K562 (cell line): Measurements from ENCODE around the gene PGP. TPM values are rescaled to one million over a fixed set of nuclear protein-coding genes. Genes with fewer than 3 reads are reported as not detected.

Source experiments
- AFF4 ChIP-seq: sonication (generic); formaldehyde crosslinking; IDR thresholded peaks from 2 replicates; pipeline ENCODE4 v1.8.0; 2023; ENCODE audit warnings: mild to moderate bottlenecking, missing genetic modification reagents
- ELF4 ChIP-seq: fragments of 450-650 bp; formaldehyde crosslinking; IDR thresholded peaks from 2 replicates; pipeline ENCODE4 v1.4.0; 2022; ENCODE audit warnings: missing genetic modification characterization
- JUNB ChIP-seq: fragments of 450-650 bp; formaldehyde crosslinking; conservative IDR thresholded peaks from 2 replicates; pipeline ENCODE4 v1.4.0; 2020; ENCODE audit warnings: mild to moderate bottlenecking
- NR2F6 ChIP-seq: fragments of 450-650 bp; formaldehyde crosslinking; IDR thresholded peaks from 2 replicates; pipeline ENCODE4 v1.4.0; 2020; ENCODE audit warnings: mild to moderate bottlenecking
- NRF1 ChIP-seq, 2 experiments: fragments of 450-650 bp; IDR thresholded peaks in 1 of 2; conservative IDR thresholded peaks in 1 of 2; 2 replicates each; pipeline ENCODE4 v1.6.1; 2014; ENCODE audit warnings: mild to moderate bottlenecking in 2 of 2
- OTX1 ChIP-seq: fragments of 450-650 bp; formaldehyde crosslinking; IDR thresholded peaks from 2 replicates; pipeline ENCODE4 v1.4.0; 2022; ENCODE audit warnings: mild to moderate bottlenecking
- PTBP1 ChIP-seq: fragments of 200-400 bp; formaldehyde crosslinking; IDR thresholded peaks from 2 replicates; pipeline ENCODE4 v1.6.1; 2017; ENCODE audit warnings: low read depth, low read length
- RFX5 ChIP-seq: IDR thresholded peaks from 2 replicates; pipeline ENCODE4 v1.6.1; 2011; ENCODE audit warnings: low read depth, mild to moderate bottlenecking, improper control_type of control experiment, low read length
- RFX7 ChIP-seq: fragments of 250-450 bp; sonication (Bioruptor Pico); IDR thresholded peaks from 2 replicates; pipeline ENCODE4 v1.5.1; 2021; ENCODE audit warnings: mild to moderate bottlenecking
- SRF ChIP-seq, 2 experiments: fragments of 250-450, 450-650 bp in 1 of 2; sonication (Bioruptor Pico) in 1 of 2; sonication (generic) in 1 of 2; formaldehyde crosslinking; IDR thresholded peaks; 2 replicates each; pipeline versions ENCODE4 v1.5.0 to v1.5.1; 2020 to 2022; ENCODE audit warnings: mild to moderate bottlenecking in 1 of 2, missing genetic modification reagents in 1 of 2
- STAT5A ChIP-seq: IDR thresholded peaks from 2 replicates; pipeline ENCODE4 v1.6.1; 2012; ENCODE audit warnings: low read length, inconsistent platforms, borderline replicate concordance
- TCF7L2 ChIP-seq: fragments of 150-350 bp; IDR thresholded peaks from 2 replicates; pipeline ENCODE4 v1.6.1; 2016; ENCODE audit warnings: low read depth, mild to moderate bottlenecking, low read length, moderate library complexity
- U2AF1 ChIP-seq: fragments of 200-400 bp; formaldehyde crosslinking; optimal IDR thresholded peaks from 2 replicates; pipeline ENCODE3; 2017; ENCODE audit warnings: mild to moderate bottlenecking, low read depth, low read length, moderate library complexity
- ZBTB17 ChIP-seq: fragments of 450-650 bp; formaldehyde crosslinking; IDR thresholded peaks from 2 replicates; pipeline ENCODE4 v1.4.0; 2020; ENCODE audit warnings: mild to moderate bottlenecking
- ZFPM2 ChIP-seq: fragments of 250-450 bp; sonication (Bioruptor Pico); IDR thresholded peaks from 2 replicates; pipeline ENCODE4 v1.5.1; 2022; ENCODE audit warnings: mild to moderate bottlenecking
- ZKSCAN3 ChIP-seq: fragments of 250-450 bp; sonication (Bioruptor Pico); IDR thresholded peaks from 2 replicates; pipeline ENCODE4 v1.4.0; 2020
- ZNF384 ChIP-seq: IDR thresholded peaks from 2 replicates; pipeline ENCODE4 v1.6.1; 2012; ENCODE audit warnings: low read depth, low read length, improper control_type of control experiment
- ZNF584 ChIP-seq: fragments of 200-800 bp; sonication (Bioruptor generic); IDR thresholded peaks from 2 replicates; pipeline ENCODE4 v1.6.1; 2016; ENCODE audit warnings: low read depth, mild to moderate bottlenecking, missing genetic modification characterization, missing compliant biosample characterization
- ZNF766 ChIP-seq: fragments of 200-800 bp; sonication (Bioruptor generic); conservative IDR thresholded peaks from 2 replicates; pipeline ENCODE4 v1.6.1; 2016; ENCODE audit warnings: missing genetic modification characterization, missing compliant biosample characterization
- polyA plus RNA-seq, 8 experiments: library from polyadenylated mRNA; depleted of rRNA in 4 of 8; stranded (reverse) in 5 of 8; unstranded in 3 of 8; fragments of >200 nt; fragmentation: Nextera tagmentation in 2 of 8; fragmentation: Illumina TruSeq in 1 of 8; extraction: Ambion mirVana in 2 of 8; extraction: Trizol in 1 of 8; gene quantifications; 2 replicates each; pipeline versions ENCODE4 v1.2.1 to v1.2.3, GENCODE V29; 2011 to 2014; ENCODE audit warnings: inconsistent platforms in 1 of 8, missing spikeins in 1 of 8
- total RNA-seq, 7 experiments: library from RNA; depleted of rRNA in 6 of 7; stranded (reverse); fragments of >200 nt in 6 of 7; fragmentation: Illumina TruSeq in 2 of 7; extraction: Trizol in 2 of 7; gene quantifications; 2 replicates each; pipeline versions ENCODE4 v1.2.1 to v1.2.3, GENCODE V29; 2011 to 2021; ENCODE audit warnings: low replicate concordance in 1 of 7
- TF ChIP-seq, protein P1 (sequence below): IDR thresholded peaks from 2 replicates; pipeline ENCODE4 v1.6.1; 2014; ENCODE audit warnings: antibody characterized with exemption
- TF ChIP-seq, protein P2 (sequence below): fragments of 450-650 bp; IDR thresholded peaks from 2 replicates; pipeline ENCODE4 v1.6.1; 2016; ENCODE audit warnings: antibody characterized with exemption

Gene PGP
- total and polyA plus RNA-seq, 9 of the 15 experiments (the other 6 are each of a cell fraction or from before 2014, with no cell fraction given), result 1.1 to 57.6 (median 19.6) TPM

GRCh38 chr16:2205104-2205966 is 9.3 kb downstream of the PGP start, which contains the start of gene MLST8 (continued):
- peak; percentile 8; the same call in 1 of the 2 replicates for TF ChIP-seq ZNF384
- peak; percentile 89 for TF ChIP-seq TCF7L2
- no peak for TF ChIP-seq RFX5
- TF ChIP-seq NRF1 (conservative IDR thresholded peaks at IDR 0.05 in 1 of 2, IDR thresholded peaks at IDR 0.05 in 1 of 2), result peak; percentile 99
- TF ChIP-seq ZBTB17 (CRISPR knock-in tag), result peak; percentile 100
- TF ChIP-seq SRF (CRISPR knock-in tag; IDR thresholded peaks at IDR 0.05), result 0 out of 4 replicates have a peak, but pooled peaks of 1 of the 2 experiments have one; percentile 28
- peak; percentile 38; the same call in 1 of the 2 replicates for TF ChIP-seq ZNF766
- TF ChIP-seq, protein P1, sequence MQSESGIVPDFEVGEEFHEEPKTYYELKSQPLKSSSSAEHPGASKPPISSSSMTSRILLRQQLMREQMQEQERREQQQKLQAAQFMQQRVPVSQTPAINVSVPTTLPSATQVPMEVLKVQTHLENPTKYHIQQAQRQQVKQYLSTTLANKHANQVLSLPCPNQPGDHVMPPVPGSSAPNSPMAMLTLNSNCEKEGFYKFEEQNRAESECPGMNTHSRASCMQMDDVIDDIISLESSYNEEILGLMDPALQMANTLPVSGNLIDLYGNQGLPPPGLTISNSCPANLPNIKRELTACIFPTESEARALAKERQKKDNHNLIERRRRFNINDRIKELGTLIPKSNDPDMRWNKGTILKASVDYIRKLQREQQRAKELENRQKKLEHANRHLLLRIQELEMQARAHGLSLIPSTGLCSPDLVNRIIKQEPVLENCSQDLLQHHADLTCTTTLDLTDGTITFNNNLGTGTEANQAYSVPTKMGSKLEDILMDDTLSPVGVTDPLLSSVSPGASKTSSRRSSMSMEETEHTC, result peak; percentile 65; the same call in 1 of the 2 replicates
- TF ChIP-seq STAT5A, result no peak
- no peak for TF ChIP-seq ZFPM2
- TF ChIP-seq AFF4 (CRISPR knock-in tag), result peak; percentile 85; the same call in 1 of the 2 replicates
- TF ChIP-seq PTBP1, result no peak
- no peak for TF ChIP-seq ZKSCAN3 (CRISPR knock-in tag)
- TF ChIP-seq RFX7 (CRISPR knock-in tag), result no peak
- TF ChIP-seq, protein P2, sequence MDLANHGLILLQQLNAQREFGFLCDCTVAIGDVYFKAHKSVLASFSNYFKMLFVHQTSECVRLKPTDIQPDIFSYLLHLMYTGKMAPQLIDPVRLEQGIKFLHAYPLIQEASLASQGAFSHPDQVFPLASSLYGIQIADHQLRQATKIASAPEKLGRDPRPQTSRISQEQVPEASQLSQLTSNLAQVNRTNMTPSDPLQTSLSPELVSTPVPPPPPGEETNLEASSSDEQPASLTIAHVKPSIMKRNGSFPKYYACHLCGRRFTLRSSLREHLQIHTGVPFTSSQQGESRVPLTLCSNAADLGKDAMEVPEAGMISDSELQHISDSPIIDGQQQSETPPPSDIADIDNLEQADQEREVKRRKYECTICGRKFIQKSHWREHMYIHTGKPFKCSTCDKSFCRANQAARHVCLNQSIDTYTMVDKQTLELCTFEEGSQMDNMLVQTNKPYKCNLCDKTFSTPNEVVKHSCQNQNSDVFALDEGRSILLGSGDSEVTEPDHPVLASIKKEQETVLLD, result peak; percentile 96
- TF ChIP-seq ZNF584 (CRISPR knock-in tag), result no peak
- peak; percentile 53 for TF ChIP-seq U2AF1
- 0 out of 2 replicates have a peak, but pooled peaks have one; percentile 17 for TF ChIP-seq ELF4 (CRISPR knock-in tag)
- 0 out of 2 replicates have a peak, but pooled peaks have one; percentile 20 for TF ChIP-seq JUNB
- peak; percentile 65; the same call in 1 of the 2 replicates for TF ChIP-seq OTX1 (CRISPR knock-in tag)
- no peak for TF ChIP-seq NR2F6 (CRISPR knock-in tag)
